Fibroblast of lung (primary cell): Measurements from ENCODE around the gene CHTF18.

Experiments
- EZH2 ChIP-seq: IDR thresholded peaks from 2 replicates; pipeline ENCODE4 v1.5.1; 2012; ENCODE audit warnings: low read length, control low read depth, mild to moderate bottlenecking; ENCODE audit errors: missing control alignments
- TF ChIP-seq, protein P1 (sequence below), 2 donors: IDR thresholded peaks in 1 of 2; conservative IDR thresholded peaks in 1 of 2; 1 replicate in 1 of 2; 2 replicates in 1 of 2; pipeline ENCODE4 v1.5.1; 2011 to 2012; ENCODE audit warnings: low read length in 2 of 2, control low read depth in 1 of 2, inconsistent platforms in 1 of 2, low read depth in 1 of 2, mild to moderate bottlenecking in 1 of 2

- TF ChIP-seq, protein P1, sequence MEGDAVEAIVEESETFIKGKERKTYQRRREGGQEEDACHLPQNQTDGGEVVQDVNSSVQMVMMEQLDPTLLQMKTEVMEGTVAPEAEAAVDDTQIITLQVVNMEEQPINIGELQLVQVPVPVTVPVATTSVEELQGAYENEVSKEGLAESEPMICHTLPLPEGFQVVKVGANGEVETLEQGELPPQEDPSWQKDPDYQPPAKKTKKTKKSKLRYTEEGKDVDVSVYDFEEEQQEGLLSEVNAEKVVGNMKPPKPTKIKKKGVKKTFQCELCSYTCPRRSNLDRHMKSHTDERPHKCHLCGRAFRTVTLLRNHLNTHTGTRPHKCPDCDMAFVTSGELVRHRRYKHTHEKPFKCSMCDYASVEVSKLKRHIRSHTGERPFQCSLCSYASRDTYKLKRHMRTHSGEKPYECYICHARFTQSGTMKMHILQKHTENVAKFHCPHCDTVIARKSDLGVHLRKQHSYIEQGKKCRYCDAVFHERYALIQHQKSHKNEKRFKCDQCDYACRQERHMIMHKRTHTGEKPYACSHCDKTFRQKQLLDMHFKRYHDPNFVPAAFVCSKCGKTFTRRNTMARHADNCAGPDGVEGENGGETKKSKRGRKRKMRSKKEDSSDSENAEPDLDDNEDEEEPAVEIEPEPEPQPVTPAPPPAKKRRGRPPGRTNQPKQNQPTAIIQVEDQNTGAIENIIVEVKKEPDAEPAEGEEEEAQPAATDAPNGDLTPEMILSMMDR (conservative IDR thresholded peaks at IDR 0.05 in 1 of 2, IDR thresholded peaks at IDR 0.05 in 1 of 2; ENCODE audit: low read depth in 1 of 2, low read length in 2 of 2) = no peak
- TF ChIP-seq EZH2 = no peak
Measured at GRCh38 chr16:761625-762513, 26.6 kb upstream of the CHTF18 start.
